ENCODE measurements around the gene KRT81. TPM values are rescaled to one million over a fixed set of nuclear protein-coding genes. Genes with fewer than 3 reads are reported as not detected.

Gene KRT81
- total and polyA plus RNA-seq, 8 donors, result 0.22 to 0.76 (median 0.52) TPM; not detected in 4

GRCh38 chr12:52247622-52248540 is 43.5 kb downstream of the KRT81 start:
- 22% methylated on average over 10 of the region's 10 CpGs for WGBS, 2 donors

DNA sequence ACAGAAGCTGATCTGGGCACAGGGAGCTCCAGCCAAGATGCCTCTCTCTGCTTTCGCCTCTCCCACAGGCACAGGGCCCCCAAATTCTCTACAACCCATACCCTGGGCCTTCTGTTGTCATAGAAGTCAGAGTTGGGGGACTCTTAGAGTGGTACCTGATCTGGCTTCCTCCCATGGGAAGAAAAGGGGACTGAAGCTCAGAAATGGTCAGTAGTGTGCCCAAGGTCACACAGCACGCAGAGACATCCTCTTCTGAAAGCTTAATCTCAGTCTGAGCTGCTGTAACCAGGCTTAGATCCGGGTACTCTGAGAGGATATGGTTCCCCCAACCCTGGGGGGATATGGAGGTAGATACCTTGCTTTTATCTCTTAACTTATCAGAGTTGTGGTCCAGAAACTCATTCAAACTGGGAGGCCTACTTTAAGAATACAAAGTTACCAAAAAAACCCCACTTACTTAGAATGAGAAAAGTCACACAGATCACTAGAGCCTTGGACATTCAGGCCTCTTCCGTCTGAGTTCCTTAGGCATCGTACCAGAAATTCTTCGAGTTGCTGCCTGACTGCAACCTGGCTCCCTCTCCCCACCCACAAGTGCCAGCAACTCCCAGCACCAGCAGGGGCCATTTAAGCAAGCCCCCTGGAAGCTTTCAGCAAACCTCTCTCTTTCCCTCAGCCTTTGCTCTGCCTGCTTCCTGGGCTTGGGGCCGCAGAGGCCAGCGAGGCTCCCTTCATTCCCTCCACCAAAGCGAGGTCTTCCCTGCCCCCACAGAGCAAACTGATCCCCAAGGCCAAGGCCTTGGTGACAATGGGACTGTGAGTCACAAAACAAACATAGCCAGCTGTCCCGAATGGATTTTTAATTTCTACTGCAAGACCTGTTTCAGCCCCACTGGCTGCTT is 44.4 kb downstream of the KRT81 start:
- ATAC-seq, result peak; percentile 62 to 76 (median 68)
- intact Hi-C loops (cut with DNase I), result no loop called here
- TF ChIP-seq, protein P1, sequence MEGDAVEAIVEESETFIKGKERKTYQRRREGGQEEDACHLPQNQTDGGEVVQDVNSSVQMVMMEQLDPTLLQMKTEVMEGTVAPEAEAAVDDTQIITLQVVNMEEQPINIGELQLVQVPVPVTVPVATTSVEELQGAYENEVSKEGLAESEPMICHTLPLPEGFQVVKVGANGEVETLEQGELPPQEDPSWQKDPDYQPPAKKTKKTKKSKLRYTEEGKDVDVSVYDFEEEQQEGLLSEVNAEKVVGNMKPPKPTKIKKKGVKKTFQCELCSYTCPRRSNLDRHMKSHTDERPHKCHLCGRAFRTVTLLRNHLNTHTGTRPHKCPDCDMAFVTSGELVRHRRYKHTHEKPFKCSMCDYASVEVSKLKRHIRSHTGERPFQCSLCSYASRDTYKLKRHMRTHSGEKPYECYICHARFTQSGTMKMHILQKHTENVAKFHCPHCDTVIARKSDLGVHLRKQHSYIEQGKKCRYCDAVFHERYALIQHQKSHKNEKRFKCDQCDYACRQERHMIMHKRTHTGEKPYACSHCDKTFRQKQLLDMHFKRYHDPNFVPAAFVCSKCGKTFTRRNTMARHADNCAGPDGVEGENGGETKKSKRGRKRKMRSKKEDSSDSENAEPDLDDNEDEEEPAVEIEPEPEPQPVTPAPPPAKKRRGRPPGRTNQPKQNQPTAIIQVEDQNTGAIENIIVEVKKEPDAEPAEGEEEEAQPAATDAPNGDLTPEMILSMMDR (IDR thresholded peaks at IDR 0.05), result no peak
- H3K27me3 ChIP-seq, result no peaks in the 10 kb centered on the region
- H3K4me1 ChIP-seq, result peaks cover 69 to 72% (median 70%) of the 10 kb centered on the region in 3 donors
- no peaks in the 10 kb centered on the region for H3K9me3 ChIP-seq
- H3K36me3 ChIP-seq, result no peaks in the 10 kb centered on the region
- peak; percentile 76 to 93 (median 86) for DNase-seq
- peak overlapping the region in 2 of 4 donors; percentile 6 to 43 for H3K4me3 ChIP-seq
- H3K27ac ChIP-seq, result peak overlapping the region; percentile 80 to 96 (median 92)
- FAIRE-seq, result no peak
- 21 to 25% methylated on average over 10 of the region's 10 CpGs for WGBS, 2 donors

More at GRCh38 chr12:52247622-52248540, 43.5 kb downstream of the KRT81 start:
- H3K27ac ChIP-seq, result peak overlapping the region; percentile 80 to 96 (median 92)
- ATAC-seq (no peak), FAIRE-seq (no peak), DNase-seq (peak in 4 of 6 donors; percentile 31 to 51 (median 42))
- intact Hi-C loops (cut with DNase I), result no loop called here
- H3K4me1 ChIP-seq, result peaks cover 64 to 71% (median 69%) of the 10 kb centered on the region in 3 donors
- no peaks in the 10 kb centered on the region for H3K27me3 ChIP-seq
- no peaks in the 10 kb centered on the region for H3K36me3 ChIP-seq
- TF ChIP-seq, protein P1 (IDR thresholded peaks at IDR 0.05), result no peak
- H3K4me3 ChIP-seq, result peak overlapping the region in 1 of 4 donors; percentile 43
- no peaks in the 10 kb centered on the region for H3K9me3 ChIP-seq

- Histone ChIP-seq H3K4me1 (peaks cover 67 to 72% (median 69%) of the 10 kb centered on the region in 3 donors), H3K9me3 (no peaks in the 10 kb centered on the region), H3K27ac (peak overlapping the region; percentile 80 to 96 (median 92)), H3K4me3 (peak overlapping the region in 2 of 4 donors; percentile 6 to 43), H3K36me3 (no peaks in the 10 kb centered on the region), H3K27me3 (no peaks in the 10 kb centered on the region)
- DNase-seq, result no peak
- no peak for ATAC-seq
- intact Hi-C loops (cut with DNase I), result no loop called here
- WGBS, 2 donors, result 64 to 73% methylated on average over 7 of the region's 7 CpGs
- FAIRE-seq, result no peak
- TF ChIP-seq, protein P1 (IDR thresholded peaks at IDR 0.05), result no peak
These were observed 45.3 kb downstream of the KRT81 start for GRCh38 chr12:52245962-52246569.

DNA sequence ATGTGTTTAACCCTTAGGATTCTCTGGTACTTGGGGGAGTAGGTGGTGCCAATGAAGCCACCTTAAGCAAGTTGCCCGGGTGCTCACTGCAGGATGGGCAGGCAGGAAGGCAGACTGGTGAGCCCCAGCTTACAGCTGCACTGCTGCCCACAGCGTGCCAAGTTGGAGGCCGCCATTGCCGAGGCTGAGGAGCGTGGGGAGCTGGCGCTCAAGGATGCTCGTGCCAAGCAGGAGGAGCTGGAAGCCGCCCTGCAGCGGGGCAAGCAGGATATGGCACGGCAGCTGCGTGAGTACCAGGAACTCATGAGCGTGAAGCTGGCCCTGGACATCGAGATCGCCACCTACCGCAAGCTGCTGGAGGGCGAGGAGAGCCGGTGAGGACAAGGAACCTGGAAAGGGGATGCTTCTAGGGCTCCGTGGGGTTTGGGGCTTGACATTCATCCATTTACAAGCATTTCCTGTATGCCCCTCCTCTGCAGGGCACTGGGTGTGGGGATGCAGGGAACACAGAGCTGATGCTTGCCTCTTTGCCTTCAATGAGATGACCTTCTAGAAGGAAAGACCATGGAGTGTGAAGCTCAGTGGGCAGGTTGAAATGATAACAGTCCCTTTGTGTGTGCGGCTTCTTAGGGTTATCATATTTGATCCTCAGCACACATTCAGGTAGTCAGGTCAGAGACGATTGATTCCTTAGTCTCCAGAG is 45.9 kb downstream of the KRT81 start:
- Histone ChIP-seq H3K9me3 (no peaks in the 10 kb centered on the region), H3K4me1 (peaks cover 63 to 70% (median 65%) of the 10 kb centered on the region in 3 donors), H3K4me3 (peak overlapping the region in 1 of 4 donors; percentile 43), H3K27ac (peak overlapping the region; percentile 0 to 96 (median 88)), H3K36me3 (no peaks in the 10 kb centered on the region), H3K27me3 (no peaks in the 10 kb centered on the region)
- FAIRE-seq (no peak), ATAC-seq (peak in 1 of 4 donors; percentile 2), DNase-seq (peak; percentile 64 to 86 (median 77))
- 62 to 82% methylated on average over 20 of the region's 20 CpGs for WGBS, 2 donors
- intact Hi-C loops (cut with DNase I), result no loop called here
- TF ChIP-seq, protein P1 (IDR thresholded peaks at IDR 0.05), result no peak
